ENCODE data around the gene RNF26.
A peak's percentile ranks its signal among the peaks of the same experiment; 100 is the strongest.

The RNF26 gene

GRCh38 chr11:119361056-119361787 is 26.9 kb downstream of the RNF26 start (continued):
- TF ChIP-seq ZBTB11 (tag by site-specific recombination; conservative IDR thresholded peaks at IDR 0.05; ENCODE audit: low read depth) (no peak), ZNF140 (tag by site-specific recombination; IDR thresholded peaks at IDR 0.05) (no peak), ZNF416 (tag by site-specific recombination; IDR thresholded peaks at IDR 0.05) (no peak), ZSCAN16 (tag by site-specific recombination; IDR thresholded peaks at IDR 0.05) (no peak), ZNF544 (tag by site-specific recombination; IDR thresholded peaks at IDR 0.05) (no peak), IKZF3 (tag by site-specific recombination; IDR thresholded peaks at IDR 0.05) (no peak), KLF1 (tag by site-specific recombination; IDR thresholded peaks at IDR 0.05) (no peak), ZNF626 (tag by site-specific recombination; IDR thresholded peaks at IDR 0.05) (no peak), ZNF791 (tag by site-specific recombination; IDR thresholded peaks at IDR 0.05) (no peak), ZSCAN5A (tag by site-specific recombination; IDR thresholded peaks at IDR 0.05) (no peak), HOXC10 (CRISPR knock-in tag; IDR thresholded peaks at IDR 0.05) (no peak), ZNF266 (tag by site-specific recombination; IDR thresholded peaks at IDR 0.05; ENCODE audit: low read depth) (no peak), ZNF394 (tag by site-specific recombination; IDR thresholded peaks at IDR 0.05; ENCODE audit: borderline replicate concordance) (no peak), ZNF341 (tag by site-specific recombination; IDR thresholded peaks at IDR 0.05; ENCODE audit: low read depth) (peak; percentile 40; the same call in 1 of the 2 replicates), ZNF248 (tag by site-specific recombination; IDR thresholded peaks at IDR 0.05) (no peak), ZNF449 (tag by site-specific recombination; IDR thresholded peaks at IDR 0.05) (no peak), SCRT2 (tag by site-specific recombination; IDR thresholded peaks at IDR 0.05) (peak; percentile 41; the same call in 1 of the 2 replicates), KLF17 (tag by site-specific recombination; IDR thresholded peaks at IDR 0.05) (peak; percentile 54), ZNF157 (tag by site-specific recombination; IDR thresholded peaks at IDR 0.05) (no peak), HIC1 (tag by site-specific recombination; IDR thresholded peaks at IDR 0.05) (no peak), CTCF (tag by site-specific recombination; IDR thresholded peaks at IDR 0.05) (no peak), ZSCAN30 (tag by site-specific recombination; IDR thresholded peaks at IDR 0.05) (no peak), ZIC2 (tag by site-specific recombination; IDR thresholded peaks at IDR 0.05) (no peak), ZNF624 (tag by site-specific recombination; IDR thresholded peaks at IDR 0.05) (no peak), ZNF133 (tag by site-specific recombination; IDR thresholded peaks at IDR 0.05) (no peak), ZNF510 (tag by site-specific recombination; IDR thresholded peaks at IDR 0.05; ENCODE audit: insufficient replicate concordance) (no peak), ZNF571 (tag by site-specific recombination; IDR thresholded peaks at IDR 0.05) (no peak), GLIS2 (tag by site-specific recombination; IDR thresholded peaks at IDR 0.05) (peak; percentile 68), ZNF707 (tag by site-specific recombination; IDR thresholded peaks at IDR 0.05) (no peak), ZNF423 (tag by site-specific recombination; IDR thresholded peaks at IDR 0.05) (no peak)

Data from HEK293 (cell line).